ENCODE data around the gene ZNF182.
"Not testable (repeated sequence)": the region's sequence is repeated elsewhere in the genome, so short reads cannot be mapped to it uniquely, and the experiment has no call there.

Gene ZNF182

GRCh38 chrX:47976254-47977151, 27.3 kb downstream of the ZNF182 start:
- no peak for TF ChIP-seq CTCF (conservative IDR thresholded peaks at IDR 0.05; ENCODE audit: low read depth, low read length)
- no peak for DNase-seq (ENCODE audit: low read depth)
- H3K4me3 ChIP-seq (ENCODE audit: low read depth, low read length), result no peak overlapping the region

- TF ChIP-seq CTCF (conservative IDR thresholded peaks at IDR 0.05; ENCODE audit: low read depth, low read length), result no peak
- H3K4me3 ChIP-seq (ENCODE audit: low read depth, low read length), result no peak overlapping the region
- no peak for DNase-seq (ENCODE audit: low read depth)
Observed at GRCh38 chrX:47973235-47973634, 30.6 kb downstream of the ZNF182 start.

GRCh38 chrX:47965526-47965925, 38.3 kb downstream of the ZNF182 start:
- not testable (repeated sequence) for H3K4me3 ChIP-seq (ENCODE audit: low read depth, low read length); DNase-seq (ENCODE audit: low read depth)

GRCh38 chrX:47961830-47962229, 42.0 kb downstream of the ZNF182 start:
- DNase-seq (ENCODE audit: low read depth); H3K4me3 ChIP-seq (ENCODE audit: low read depth, low read length): not testable (repeated sequence)

DNA sequence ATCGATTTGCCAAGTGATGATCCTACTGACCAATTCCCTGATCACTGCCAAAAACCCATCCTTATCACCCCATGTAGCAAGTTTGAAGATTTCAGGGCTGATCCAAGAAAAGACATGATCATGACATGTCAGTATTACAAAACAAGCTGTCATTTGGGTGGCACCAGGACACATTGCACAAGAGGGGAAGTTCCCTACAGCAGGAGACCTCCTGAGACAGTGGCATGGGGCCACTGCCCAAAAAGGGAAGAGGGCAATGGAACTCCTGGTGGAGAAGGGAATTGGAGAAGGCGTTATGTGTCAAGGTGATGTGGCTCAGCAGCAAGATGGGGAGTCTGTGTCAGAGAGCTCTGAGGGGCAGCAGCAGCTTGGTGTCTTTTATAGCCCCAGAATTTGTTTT, 43.4 kb downstream of the ZNF182 start:
- H3K4me3 ChIP-seq (ENCODE audit: low read depth, low read length), result no peak overlapping the region
- no peak for DNase-seq (ENCODE audit: low read depth)
- no peak for TF ChIP-seq CTCF (conservative IDR thresholded peaks at IDR 0.05; ENCODE audit: low read depth, low read length)

DNA sequence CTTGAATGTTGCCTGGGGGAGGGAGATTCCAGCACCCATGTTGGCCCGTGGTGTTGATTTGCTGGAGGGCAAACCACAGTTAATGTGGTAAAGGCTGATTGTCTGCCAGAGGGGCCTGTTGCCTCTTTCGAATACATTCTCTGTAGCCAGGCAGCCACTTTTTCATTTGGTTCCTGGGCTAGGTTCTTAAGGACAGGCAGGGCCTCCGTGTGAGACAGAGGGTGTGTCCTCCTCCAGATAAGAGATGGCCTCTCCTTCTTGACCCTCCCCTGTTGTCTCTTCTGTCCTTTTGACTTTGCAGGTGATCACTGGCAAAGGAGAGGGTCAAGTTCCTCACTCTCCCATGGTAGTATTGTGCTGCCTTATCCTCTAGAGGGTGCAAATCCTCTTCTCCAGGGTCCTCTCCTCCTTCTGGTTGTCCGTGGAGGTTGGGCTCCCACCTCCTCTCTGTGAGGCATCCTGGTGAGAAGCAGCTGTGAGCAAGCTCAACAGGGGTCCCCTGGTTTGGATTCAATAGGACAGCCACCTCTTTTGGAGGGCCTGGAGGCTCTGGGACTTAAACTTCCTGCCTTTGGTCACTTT, 44.9 kb downstream of the ZNF182 start:
- DNase-seq (ENCODE audit: low read depth), result peak; percentile 44
- H3K4me3 ChIP-seq (ENCODE audit: low read depth, low read length), result no peak overlapping the region
- TF ChIP-seq CTCF (conservative IDR thresholded peaks at IDR 0.05; ENCODE audit: low read depth, low read length), result peak; percentile 57

DNA sequence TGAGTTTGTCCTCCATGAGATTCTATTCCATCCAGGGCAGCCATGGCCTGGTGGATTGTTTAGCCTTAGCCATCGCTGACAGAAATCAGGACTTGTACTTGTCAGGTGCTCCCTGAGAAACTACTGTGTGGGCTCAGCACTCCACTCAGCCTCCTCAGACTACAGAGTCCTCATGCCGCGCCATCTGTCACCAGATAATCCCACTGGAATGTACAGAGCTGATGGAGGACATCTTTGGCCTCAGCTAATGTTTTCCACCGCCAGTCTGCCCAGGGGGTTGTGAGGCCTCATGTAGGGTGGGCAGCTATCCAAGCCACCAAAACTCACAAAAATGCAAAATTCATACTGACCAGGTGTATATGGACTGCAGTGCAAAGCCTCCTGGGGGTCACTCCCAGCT, 45.6 kb downstream of the ZNF182 start:
- DNase-seq (ENCODE audit: low read depth); H3K4me3 ChIP-seq (ENCODE audit: low read depth, low read length): not testable (repeated sequence)

DNA sequence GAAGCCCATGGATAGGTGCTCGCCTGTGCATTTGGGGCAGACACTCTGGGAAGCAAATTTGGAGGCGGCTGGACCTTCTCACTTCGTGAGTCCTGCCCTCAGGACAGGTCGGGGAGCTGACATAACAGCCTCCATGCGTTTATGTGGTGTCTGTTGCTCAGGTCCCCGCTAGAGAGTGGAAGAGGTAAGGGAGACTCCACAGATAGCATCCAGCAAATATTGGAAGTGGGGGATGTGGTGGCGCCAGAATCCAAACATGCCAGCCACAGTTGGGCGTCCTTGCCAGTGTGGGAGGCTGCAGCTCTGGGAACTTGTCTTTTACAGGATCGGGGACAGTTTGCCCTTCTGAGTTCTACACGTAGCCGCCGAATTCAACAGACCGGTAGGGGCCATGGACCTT, 47.8 kb downstream of the ZNF182 start:
- no peak for TF ChIP-seq CTCF (conservative IDR thresholded peaks at IDR 0.05; ENCODE audit: low read depth, low read length)
- DNase-seq (ENCODE audit: low read depth), result no peak
- H3K4me3 ChIP-seq (ENCODE audit: low read depth, low read length), result no peak overlapping the region

- not testable (repeated sequence) for DNase-seq (ENCODE audit: low read depth)
Observed at GRCh38 chrX:47955295-47955694, 48.5 kb downstream of the ZNF182 start.

More at GRCh38 chrX:47955295-47955694, 48.5 kb downstream of the ZNF182 start:
- H3K4me3 ChIP-seq (ENCODE audit: low read depth, low read length), result not testable (repeated sequence)
